Measurements from ENCODE around the gene TRNT1. TPM values are rescaled to one million over a fixed set of nuclear protein-coding genes. Genes with fewer than 3 reads are reported as not detected.

Gene TRNT1
- total RNA-seq, 2 donors from 2014 or later = 15.6 to 16.1 TPM

DNA sequence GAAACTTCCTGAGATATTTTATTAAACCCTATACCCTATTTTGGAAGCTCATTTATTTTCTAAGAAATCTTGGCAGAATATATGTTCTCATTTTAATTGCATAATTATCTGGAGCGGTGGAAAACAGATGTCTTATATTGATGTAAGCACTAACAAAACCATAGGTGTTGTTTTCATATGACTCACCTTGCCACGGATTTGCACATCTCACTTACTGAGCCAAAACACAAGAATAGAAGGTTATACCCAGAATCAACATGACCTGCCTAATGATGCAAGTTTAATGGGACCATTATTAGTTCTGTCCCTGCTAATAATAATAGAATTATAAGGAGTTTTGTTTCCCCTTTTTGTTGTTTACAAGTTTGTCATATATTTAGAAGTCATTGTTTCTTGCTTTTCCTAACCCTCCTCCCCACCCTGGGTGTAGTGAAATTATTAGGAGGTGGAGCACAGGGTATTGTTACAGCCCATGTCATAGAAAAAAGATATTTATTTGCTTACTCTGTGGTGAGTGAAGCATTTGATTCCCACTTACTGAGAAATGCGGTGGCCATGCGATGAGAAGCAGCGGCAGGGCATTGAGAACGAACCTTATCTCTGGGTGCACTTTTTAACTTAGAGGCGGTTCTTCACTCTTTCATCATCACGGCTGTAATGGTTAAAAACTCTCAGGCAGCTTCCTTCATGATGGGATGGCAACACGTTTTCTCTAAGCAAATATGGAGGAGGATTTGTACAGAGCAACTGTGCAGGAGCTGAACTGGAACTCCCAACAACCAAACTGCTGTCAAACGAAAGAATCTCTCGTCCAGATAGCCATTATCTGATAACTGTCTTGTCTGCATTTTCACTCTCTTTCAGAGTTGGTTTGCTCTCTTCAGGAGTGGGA lies 17.1 kb upstream of the TRNT1 start:
- no peak for DNase-seq
- peak in 1 of 2 donors; percentile 39 for ATAC-seq
- intact Hi-C loops (cut with DNase I) = no loop called here

DNA sequence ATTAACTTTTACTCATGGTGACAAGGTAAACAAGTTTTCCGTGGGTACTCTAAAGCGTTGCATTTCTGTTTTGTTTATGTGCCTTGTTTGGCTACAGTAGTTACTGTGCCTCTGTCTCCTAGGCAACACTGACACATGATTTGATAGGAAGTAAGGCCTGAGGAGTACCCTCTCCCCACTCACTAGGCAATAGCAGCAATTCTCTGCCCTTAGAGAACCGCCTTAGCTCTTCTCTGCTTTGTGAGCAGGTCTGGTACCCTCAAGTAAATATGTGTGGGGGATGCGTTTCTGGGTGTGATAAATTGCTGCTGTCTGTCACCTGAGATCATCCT lies 16.5 kb upstream of the TRNT1 start, which contains the start of gene IL5RA:
TSS of gene IL5RA (minus strand) at position 76 of the 332 bp plus-strand sequence. CDS start 5,390 bp downstream, outside the sequence.
- intact Hi-C loops (cut with DNase I) = no loop called here
- DNase-seq (no peak), ATAC-seq (peak in 1 of 2 donors; percentile 88)

DNA sequence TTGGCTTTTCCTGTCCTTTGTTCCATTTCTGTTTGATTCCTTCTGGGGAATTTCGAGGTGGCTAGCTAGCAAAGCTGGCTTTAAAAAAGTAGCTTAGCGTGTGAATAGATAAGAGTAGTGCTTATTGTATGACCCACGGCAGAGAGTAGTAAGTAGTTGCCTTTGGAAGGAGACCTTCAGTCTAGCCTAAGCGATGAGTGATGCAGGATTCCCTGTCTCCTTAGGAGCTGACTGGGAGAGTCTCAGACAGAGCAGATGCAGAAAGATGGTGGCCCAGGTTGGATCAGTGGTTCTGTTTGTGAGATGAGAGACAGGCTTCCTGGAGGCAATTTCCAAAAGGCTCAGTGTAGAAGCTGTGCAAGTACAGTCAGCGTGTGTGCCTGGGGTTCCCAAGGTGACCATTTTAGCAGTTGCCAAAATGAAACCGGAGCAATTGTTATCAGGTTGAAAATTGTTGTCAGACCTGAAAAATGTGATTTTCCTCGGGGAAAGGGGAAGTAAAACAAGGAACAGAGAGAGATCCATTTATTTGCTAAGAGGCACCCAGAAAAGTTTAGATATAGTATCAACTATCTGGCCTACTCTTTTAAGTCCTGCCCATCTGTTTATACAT lies 15.9 kb upstream of the TRNT1 start:
- peak in 1 of 2 donors; percentile 41 for ATAC-seq
- intact Hi-C loops (cut with DNase I) = no loop called here

DNA sequence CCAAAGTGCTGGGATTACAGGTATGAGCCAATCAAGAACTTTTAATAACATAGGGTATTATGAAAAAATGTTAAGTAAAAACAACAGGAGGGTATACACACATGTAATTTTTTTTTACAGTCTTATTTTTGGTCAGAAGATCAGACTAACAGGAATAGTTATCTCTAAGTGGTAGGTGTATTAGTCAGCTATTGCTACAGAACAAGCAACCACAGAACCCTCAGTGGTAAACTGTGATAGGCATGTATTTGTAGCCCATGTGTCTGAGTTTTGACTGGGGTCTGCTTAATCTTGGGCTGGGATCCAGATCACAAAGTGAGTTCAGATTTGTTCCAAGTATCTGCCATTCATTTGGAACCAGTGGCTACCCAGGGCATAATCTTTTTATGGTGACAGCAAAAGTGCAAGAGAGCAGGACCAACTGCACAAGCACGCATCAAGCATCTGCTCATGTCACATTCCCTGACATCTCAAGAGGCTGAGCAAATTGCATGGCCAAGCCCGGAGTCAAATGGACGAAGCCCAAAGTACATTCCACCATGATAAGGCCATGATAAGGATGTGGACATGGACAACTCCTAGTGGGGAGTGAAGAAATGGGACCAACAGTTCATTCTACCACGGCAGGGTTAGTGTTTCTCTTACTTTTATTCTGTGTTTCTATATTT lies 13.6 kb upstream of the TRNT1 start:
- intact Hi-C loops (cut with DNase I) = no loop called here
- ATAC-seq (peak in 1 of 2 donors; percentile 59), DNase-seq (no peak)

More for the DNA sequence above, 15.9 kb upstream of the TRNT1 start:
- no peak for DNase-seq

DNA sequence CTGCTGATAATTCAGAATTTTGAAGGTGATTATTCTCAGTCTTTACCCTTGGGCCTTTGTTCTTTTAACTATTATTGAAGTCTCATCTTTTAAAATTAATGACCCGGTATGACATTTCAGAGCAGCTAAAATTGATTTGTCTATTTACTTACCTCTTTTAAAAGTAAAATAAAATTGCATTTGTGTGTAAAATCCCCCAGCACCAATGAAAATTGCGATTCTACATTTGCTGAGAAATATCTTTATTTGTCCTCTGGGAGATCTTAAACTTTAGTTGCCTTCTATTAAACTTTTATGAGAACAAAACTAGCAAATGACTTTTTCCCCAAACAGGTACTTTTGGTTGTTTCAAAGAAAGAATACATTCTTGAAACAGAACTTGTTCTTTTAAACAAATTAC lies 9.1 kb upstream of the TRNT1 start:
- DNase-seq (no peak), ATAC-seq (no peak)
- intact Hi-C loops (cut with DNase I) = no loop called here

DNA sequence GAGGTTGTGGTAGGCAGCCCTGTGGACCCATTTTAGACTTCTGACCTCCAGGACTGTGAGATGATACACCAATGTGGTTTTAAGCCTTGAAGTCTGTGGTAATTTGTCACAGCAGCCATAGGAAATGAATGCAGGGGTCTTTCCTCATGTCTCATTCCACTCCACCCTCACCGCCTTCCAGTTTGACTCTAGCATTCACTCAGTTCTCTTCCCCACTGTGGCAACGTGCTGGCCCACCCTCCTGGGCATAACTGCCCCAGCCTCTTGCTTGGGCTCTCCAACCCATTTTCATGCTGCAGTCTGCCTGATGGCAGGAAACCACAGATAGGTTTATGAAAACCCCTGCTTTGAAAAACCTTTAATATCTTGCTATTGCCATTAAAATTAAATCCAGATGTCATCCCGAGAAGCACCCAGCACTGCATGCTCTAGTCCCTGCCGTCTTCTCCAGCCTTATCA lies 7.3 kb upstream of the TRNT1 start:
- intact Hi-C loops (cut with DNase I) = no loop called here

DNA sequence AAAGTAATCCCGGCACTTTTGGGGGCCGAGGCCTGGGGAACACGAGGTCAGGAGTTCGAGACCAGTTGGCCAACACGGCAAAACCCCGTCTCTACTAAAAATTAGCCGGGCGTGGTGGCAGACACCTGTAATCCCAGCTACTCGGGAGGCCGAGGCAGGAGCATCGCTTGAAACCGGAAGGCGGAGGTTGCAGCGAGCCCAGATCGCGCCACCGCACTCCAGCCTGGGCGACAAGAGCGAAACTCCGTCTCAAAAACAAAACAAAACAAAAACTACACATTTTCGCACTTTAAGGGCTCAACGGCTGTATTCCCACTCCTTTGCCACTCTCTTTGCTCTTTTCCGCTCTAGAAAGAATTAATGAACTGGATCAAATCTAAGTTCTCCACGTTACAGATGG lies 763 bp upstream of the TRNT1 start:
- no peak for ATAC-seq
- intact Hi-C loops (cut with DNase I) = loop anchor here in 1 of 2 donors (10.0 kb wide), 1 partner anchor 49 kb away; the partner anchor contains the start of gene CRBN
- DNase-seq = no peak

More for the DNA sequence above, 7.3 kb upstream of the TRNT1 start:
- ATAC-seq (no peak), DNase-seq (no peak)

DNA sequence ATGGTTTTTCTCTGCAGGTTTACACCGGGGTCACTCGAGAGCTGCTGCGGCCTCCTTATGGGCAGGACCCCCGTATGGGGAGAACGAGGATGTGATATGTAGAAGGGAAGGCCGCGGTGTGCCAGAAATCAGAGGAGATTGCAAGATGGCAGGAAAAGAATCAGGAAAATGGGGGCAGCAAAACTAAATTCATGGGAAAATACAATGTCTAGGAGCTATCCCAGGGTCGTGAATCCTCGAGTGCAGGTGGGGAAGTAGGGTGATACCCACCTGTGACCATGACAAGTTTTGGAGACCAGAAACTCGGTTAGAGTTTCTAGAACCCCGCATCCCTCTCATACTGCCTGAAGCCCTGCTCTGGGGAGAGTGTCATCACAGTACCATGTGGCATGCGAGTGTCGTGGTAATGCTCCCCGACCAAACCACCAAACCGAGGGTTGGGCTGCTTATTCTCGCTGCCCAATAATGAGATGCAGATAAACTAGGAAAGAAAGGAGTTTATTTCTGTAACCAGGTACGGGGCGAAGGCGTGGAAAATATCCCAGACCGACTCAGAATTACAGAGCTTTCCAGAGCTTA lies 781 bp downstream of the TRNT1 start:
- DNase-seq (no peak), ATAC-seq (no peak)
- intact Hi-C loops (cut with DNase I) = loop anchor here in 1 of 2 donors (10.0 kb wide), 1 partner anchor 47 kb away; the partner anchor contains the start of gene CRBN

DNA sequence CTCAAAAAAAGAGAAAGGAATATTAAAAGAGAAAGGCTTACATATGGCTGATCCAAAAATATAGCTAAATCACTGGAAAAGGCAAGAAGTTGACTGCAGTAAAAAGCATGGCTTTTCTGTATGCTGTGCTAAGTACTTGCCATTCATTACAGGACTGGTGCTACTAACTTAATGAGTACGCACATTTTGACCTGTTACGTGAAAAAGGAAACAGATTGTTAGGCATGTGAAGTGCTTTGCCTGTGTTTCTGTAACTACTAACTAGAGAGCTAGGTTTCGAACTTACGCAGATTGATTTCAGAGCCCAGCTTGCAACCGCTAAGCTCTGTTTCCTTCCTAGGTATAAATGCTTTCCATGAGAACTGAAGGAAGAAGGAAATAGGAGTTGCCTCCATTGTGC lies 2.8 kb downstream of the TRNT1 start:
- no peak for ATAC-seq
- DNase-seq = no peak
- intact Hi-C loops (cut with DNase I) = loop anchor here in 1 of 2 donors (10.0 kb wide), 1 partner anchor 45 kb away; the partner anchor contains the start of gene CRBN

DNA sequence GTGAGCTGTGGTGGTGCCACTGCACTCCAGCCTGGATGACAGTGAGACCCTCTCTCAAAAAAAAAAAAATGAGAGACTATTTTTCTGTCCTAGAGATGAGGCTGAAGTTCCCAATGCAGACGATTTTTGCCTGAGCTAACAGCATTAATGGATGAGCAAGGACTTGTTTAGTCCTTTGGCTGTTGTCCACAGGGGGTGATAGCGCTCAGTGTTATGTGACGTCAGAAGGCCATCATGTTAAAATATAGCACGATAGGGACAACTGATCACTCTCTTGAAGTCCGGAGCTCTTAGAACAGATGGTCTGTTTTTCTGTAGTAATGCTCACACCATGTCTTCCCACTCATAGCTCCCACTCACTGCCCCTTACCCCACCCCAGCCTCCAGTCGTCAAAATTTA lies 6.8 kb downstream of the TRNT1 start:
- ATAC-seq (no peak), DNase-seq (no peak)
- intact Hi-C loops (cut with DNase I) = no loop called here

DNA sequence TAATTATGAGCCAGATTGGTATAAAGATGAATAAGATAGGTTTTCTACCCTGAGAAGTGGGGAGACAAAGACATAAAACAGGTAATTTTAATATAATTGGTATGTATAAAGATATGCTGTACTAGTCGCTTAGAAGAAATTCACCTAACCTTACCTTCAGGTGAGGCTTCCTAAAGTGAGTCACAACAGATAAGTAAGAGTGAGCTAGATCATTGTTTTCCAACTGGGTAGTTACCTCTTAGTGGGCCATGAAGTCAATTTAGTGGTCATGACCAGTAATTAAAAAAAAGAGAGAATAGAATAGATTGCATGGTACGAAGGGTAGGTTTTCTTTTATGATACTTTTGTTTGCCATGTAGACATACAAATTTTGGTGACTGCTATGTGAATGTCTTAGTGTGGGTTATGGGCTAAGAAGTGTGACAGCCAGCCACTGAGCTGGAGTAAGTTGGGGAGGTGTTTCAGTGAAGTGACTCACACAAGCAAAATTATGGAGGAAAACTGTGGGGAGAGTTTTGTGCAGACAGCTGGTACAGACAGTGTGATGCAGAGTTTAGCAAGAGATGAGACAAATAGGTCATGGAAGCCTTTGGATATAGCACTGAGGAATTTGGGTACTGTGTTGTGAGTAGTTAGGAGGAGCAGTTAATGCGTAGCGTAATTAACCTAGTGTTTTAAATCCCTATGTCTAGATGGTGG lies 8.2 kb downstream of the TRNT1 start:
- DNase-seq (no peak), ATAC-seq (no peak)
- intact Hi-C loops (cut with DNase I) = no loop called here

DNA sequence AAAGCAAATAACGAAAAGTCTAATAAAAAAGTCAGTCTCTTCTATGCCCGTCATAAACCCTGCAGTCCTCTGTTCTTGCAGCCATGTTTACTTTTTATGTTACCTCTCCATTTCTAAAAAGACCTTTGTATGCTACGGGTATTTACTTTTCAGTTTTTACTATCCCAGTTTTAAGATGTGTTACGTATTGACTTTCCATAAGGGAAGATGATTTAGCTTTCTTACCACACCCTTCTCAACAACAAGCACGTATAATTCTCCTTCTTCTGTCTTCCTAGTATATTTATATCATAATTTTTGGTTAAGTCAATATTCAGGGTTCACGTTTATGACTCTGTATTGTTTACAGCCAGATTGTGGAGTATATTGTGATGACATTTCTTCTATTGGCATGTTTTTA lies 10.8 kb downstream of the TRNT1 start:
- no peak for ATAC-seq
- DNase-seq = no peak
- intact Hi-C loops (cut with DNase I) = no loop called here

DNA sequence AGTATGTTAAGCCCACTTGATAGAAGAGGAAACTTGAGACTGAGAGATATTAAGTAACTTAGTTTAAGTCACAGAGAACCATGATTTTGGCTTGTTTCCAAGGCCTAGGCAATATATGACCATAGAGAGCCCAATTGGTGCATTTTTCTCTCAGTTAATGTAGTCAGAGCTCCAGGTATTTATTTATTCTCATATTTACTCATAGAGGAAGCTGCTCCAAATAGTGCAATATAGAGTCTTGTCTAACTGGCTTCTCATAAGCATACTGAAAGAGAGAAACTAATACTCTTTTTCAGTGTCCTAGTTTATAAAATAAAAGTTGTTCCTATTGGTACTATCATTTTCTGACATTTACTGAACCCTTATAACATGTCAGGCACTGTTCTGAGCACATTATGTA lies 15.2 kb downstream of the TRNT1 start:
- intact Hi-C loops (cut with DNase I) = no loop called here
- no peak for ATAC-seq

DNA sequence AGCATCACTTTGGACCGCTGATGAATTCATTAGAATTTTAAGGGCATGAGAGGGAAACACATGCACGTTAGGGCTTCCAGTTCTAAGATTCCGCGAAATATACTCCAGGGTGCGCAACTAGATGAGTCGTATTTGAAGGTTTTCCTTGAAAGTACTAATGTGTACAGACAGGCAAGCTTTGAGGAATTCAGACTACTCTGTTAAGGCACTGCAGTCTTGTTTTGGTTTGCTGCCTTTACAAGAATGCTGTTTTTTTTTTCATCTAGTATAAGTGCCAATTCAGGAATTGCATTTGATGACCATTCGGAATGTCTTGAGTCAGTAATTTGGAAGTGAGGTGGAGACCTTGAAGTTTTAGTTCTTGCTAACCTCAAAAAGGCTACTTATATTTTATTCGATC lies 19.1 kb downstream of the TRNT1 start:
- ATAC-seq (no peak), DNase-seq (no peak)
- intact Hi-C loops (cut with DNase I) = no loop called here

More for the DNA sequence above, 15.2 kb downstream of the TRNT1 start:
- DNase-seq = no peak

DNA sequence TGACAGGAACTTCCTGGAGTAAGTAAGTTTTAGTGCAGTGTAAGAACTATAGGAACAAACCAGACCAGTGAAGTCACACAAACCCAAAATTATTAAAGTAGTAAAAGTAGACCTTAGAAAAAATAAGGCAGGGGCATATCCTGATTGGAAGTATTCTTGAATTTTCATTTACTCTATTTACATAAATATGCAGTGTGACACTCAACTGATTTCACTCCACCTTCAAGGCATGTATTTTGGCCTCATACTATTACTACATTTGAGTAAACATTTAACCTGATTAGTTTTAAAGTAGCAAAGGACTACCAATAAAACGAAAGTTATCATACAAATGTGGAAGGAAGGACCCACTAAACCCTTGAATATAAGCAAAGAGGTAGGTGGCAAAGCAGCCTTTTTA lies 22.8 kb downstream of the TRNT1 start:
- intact Hi-C loops (cut with DNase I) = no loop called here
- DNase-seq (no peak), ATAC-seq (no peak)

DNA sequence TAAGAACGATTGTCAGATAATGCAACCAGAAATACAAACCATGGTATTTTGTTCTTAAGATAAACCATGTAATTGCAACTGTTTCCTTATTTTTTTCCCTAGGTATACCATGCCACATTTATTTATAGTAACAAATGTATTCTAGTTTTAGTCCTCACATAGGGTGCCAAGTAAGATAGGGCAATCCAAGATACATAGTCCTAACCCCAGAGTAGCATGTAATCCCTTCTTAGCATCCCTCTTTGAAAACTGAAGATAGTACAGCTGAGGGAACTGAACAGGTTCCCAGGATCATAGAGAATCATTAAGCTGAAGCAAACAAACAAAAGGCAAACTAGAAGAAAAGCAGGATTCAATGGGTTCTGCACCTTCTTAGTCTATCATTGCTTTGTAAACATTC lies 24.8 kb downstream of the TRNT1 start:
- intact Hi-C loops (cut with DNase I) = no loop called here
- DNase-seq = no peak
- no peak for ATAC-seq

DNA sequence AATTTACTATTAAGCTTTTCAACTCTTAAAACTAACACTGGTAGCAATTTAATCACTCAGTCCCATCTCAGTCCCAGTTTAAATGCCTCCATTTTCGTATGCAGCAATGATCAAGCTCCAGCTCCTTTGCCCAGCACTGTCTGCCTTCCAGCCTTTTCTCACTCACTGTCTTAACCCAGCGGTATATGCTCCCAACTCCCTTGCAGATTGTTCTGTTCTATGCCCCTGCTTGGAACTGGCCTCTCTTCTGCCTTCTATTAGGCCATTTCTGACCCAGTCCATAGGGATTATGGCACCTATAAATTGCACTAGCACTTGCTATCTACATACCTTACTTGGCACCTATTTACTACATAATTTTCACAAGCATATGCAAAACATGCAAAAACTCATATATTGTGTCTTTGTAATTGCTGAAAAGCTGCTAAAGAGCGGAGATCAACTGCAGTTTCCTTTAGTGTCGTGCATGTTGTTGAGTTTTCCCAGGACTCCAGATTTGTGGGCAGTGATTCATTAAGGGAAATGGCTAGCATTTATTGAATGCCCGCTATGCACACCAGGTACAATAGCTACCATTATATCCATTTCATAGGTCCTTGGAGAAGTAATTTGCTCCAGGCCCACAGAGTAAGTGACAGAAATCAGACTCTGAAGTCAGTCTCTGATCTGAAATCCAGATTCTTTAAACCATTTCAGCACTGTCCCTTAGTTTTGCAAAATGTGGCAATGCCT lies 28.3 kb downstream of the TRNT1 start:
- intact Hi-C loops (cut with DNase I) = no loop called here
- ATAC-seq = no peak

DNA sequence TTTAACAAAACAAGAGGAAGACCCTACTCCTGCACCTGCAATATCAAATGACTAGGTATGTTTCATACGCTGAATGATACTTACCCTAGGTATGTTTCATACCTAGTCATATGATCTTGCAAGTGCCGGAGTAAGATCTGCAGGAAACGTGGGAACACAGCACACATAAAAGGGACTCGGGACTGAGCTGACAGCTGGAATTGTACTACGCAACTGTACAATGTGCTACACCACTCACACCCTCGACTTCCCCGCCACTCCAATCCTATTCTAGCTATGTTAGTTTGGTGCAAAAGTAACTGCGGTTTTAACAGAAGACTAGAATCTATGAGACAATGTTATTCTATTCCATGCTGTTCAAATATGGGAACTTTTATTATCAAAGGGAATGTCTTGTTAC lies 30.7 kb downstream of the TRNT1 start:
- intact Hi-C loops (cut with DNase I) = no loop called here
- no peak for DNase-seq

More for the DNA sequence above, 28.3 kb downstream of the TRNT1 start:
- DNase-seq = no peak

More for the DNA sequence above, 30.7 kb downstream of the TRNT1 start:
- no peak for ATAC-seq

All from left cardiac atrium (tissue), 4 donors.